Measurements from ENCODE around the gene PGF. TPM values are rescaled to one million over a fixed set of nuclear protein-coding genes. Genes with fewer than 3 reads are reported as not detected.
A peak's percentile ranks its signal among the peaks of the same experiment; 100 is the strongest.

PGF gene
- polyA plus RNA-seq, 10 donors = 23.3 to 33.7 (median 25.1) TPM

GRCh38 chr14:74979442-74980397, 24.3 kb upstream of the PGF start:
- DNase-seq = peak; percentile 76 to 80 (median 77)

DNA sequence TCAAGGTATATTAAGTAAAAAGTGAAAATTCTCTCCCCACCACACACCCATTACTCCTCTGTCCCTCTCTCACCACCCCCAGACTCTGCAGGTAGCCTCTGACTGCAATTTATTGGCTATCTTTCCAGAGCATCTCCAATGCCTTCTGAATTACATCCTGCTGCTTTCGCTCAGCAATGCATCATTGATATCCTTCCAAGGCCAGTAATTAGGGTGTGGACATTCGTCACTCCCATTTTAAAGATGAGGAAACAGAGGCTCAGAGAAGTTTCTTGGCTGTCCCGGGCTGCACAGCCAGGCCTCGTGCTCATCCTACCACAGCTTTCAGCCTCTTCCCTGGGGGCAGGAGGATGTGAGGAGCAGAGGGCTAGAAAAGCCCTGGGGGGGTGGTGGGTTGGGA, 23.6 kb upstream of the PGF start:
- DNase-seq = no peak

DNA sequence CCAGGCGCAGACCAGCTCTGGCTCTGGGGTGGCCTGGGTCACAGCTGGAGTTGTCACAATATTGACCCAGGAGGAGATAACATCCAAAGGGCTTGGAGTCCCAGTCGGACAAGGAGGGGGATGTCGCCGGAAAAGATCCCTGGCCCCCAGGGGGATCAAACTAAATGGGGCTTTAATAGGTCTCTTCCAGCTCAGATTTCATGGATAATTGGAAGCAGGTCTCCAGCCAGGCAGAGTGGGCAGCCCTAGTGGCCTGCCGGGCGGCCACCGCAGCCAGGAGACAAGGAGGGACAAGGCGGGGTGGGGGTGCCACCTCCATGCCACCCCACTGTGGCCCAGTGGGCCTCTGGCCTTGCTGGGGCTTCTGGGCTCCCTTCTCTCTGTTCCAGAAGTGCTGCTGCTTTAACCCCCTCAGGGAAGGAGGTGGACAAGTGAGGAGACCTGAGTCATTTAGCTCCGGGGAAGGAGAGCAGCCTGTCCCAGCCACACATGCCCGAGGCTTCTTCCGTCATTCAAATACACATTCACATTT, 23.1 kb upstream of the PGF start:
- peak in 1 of 3 donors; percentile 22 for DNase-seq

DNA sequence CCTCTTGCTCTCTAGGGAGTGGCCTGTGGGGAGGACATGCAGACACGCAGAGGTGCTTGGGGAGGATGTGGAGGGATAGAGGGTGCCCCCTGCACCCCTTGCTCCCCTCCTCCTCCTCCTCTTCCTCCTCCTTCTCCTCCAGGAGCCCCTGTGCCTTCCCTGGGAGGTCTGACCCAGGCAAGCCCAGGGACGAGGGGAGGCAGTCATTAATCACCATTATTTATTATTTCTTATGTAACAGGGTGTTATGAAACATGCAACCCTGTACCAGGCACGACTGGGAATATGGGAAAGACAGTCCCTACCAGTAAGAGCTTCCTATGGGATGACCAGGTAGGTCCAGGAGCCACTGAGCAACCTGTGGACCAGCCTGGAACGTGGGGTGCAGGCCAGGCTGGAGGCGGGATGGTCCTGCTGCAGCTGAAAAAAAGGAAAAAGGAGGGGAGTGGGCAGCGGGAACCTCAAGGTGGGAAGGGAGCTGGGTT, 22.5 kb upstream of the PGF start:
- DNase-seq = no peak

- DNase-seq = no peak
Measured at GRCh38 chr14:74977164-74977900, 21.9 kb upstream of the PGF start.

- DNase-seq = no peak
Measured at GRCh38 chr14:74976264-74977113, 21.1 kb upstream of the PGF start.

GRCh38 chr14:74975059-74975810, 19.8 kb upstream of the PGF start:
- DNase-seq = peak; percentile 74 to 96 (median 91)

- DNase-seq = peak; percentile 49 to 94 (median 72)
Measured at GRCh38 chr14:74974364-74975058, 19.1 kb upstream of the PGF start.

DNA sequence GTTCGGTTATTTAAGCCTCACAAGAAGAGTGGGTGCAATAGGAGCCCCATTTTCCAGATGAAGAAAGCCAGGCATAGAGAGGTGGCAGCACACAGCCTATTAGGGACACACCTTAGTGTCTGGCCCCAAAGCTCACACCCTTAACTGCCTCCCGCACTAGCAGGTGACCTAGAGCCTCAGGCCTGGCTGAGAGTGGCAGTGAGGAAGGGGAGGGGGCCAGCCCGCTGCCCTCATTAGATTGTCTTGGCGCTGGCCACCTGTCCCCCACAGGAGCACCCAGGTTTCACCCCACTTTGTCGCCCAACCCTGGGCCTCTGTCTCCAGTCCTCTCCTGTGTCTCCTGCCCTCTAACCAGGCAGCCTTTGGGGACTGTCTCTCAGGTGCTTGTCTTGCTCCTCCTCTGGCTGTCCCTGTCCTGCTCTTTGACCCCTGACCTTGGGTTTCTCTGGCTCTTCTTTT, 18.5 kb upstream of the PGF start:
- no peak for DNase-seq

DNA sequence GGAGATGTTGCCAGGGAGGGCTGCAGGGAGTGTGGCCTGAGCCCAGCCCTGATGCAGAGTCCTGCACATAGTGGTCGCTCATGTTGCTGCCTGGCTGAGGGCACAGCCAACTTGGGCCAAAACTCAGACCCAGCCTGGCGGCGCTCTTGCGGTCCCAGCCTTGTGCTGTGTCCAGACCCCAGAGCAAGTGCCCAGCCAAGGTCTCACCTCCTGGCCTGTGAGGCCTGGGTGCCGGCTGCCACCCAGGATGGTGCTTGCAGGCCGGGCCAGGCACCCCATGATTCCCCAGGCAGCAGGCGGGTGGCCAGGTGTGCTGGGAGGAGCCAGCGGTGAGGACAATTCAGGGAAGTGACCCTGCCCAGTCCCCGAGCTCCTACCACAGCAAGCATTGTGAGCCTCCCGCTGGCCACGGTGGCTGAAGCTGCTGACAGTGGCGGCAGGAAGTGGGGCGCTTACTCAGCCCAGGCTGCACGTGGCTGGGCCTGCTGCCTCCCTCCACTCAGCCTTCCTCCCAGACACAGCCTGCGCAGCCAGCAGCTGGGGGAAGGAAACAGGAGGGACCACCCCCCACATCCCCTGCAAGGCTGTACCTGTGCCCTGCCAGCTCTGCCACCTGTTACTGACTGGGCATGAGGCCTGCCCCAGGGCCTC, 17.7 kb upstream of the PGF start:
- DNase-seq = peak in 1 of 3 donors; percentile 82

GRCh38 chr14:74968811-74969210, 13.4 kb upstream of the PGF start:
- no peak for DNase-seq

GRCh38 chr14:74965486-74966153, 10.2 kb upstream of the PGF start:
- DNase-seq = peak in 2 of 3 donors; percentile 45 to 63

DNA sequence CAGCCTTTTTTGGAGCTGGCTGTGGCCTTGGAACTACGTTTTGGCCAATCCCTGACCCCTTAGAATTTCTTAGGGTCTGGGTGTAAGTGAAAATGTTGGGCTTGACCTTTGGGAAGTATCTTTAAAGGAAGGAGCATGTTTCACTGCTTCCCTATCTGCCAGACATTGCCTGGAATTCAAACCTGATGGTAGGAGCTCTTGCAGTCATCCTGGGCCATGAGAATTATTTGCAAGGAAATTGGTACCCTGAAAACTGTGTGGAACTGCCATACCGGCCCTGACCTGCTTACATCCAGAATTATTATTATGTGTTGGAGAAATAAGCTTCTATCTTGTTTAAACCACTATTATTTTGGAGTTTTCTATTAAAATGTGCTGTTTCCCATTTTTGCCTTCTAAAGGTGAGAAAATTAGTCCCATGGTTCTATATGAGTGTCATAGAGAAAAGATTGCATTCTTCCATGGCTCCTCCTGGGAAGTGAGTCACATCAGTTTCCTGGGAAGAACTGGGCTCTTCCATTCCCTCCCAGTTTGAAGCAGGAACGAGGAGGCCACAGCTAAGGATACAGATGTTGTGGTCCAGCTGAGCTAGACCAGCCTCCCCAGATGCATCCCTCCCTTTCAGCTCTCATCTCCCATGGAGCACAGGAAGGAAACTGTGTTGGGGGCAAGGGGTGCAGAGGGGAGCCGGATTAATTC, 9.5 kb upstream of the PGF start:
- peak in 1 of 3 donors; percentile 8 for DNase-seq

GRCh38 chr14:74963705-74964271, 8.4 kb upstream of the PGF start:
- DNase-seq = peak in 1 of 3 donors; percentile 52

DNA sequence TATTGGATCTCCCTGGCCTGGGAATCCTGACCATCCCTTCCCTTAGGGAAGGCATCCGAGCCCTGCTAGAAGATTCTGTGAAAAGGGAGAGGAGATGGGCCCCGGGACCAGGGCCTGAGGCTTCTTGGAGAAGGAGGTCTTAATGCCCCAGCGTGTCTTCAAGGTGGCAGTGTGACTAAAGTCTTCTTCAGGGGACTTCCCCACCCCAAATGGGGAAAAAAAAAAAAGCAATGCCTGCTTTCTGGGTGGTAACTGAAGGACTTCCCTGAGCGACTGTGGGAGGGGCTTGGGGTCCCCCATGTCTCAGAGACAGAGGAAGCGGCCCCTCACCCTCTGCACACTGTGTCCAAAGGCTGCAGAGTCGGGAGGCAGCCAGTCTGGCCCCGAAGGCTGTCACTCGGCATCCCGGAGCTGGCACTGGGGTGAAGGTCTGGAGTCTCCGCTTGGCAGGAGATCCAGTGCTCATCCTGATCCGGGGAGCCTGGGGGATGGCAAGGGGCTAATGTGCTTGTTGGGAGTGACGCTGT, 7.8 kb upstream of the PGF start:
- no peak for DNase-seq

GRCh38 chr14:74962493-74962892, 7.1 kb upstream of the PGF start:
- DNase-seq = peak in 1 of 3 donors; percentile 7

- peak in 1 of 3 donors; percentile 12 for DNase-seq
Measured at GRCh38 chr14:74962046-74962445, 6.6 kb upstream of the PGF start.
